Measurements from ENCODE around the gene SLX4.

DNA sequence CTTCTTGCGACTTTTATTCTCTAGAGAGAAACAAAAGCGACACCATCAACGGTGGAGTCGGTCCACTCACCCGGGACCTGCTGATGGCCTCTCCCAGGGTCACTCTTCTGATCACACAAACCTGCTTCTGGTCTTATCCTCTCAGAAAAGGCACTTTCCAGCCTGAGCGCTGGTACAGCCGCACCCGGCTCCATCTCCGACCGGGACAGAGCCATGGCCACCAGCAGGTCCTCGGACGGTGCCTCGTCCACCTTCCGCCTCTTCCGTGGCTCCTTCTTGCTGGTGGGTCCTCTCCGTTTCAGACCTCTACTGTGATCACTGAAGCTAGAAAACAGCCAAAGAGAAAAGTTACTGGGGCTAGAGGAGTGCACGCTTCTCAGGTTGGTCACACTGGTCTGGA is 13.7 kb downstream of the SLX4 start:
- TF ChIP-seq FOXP2 (optimal IDR thresholded peaks at IDR 0.05; ENCODE audit: borderline replicate concordance, extremely low read depth, extremely low read length, insufficient read depth) = no peak
- no peak for TF ChIP-seq POLR2AphosphoS5 (IDR thresholded peaks at IDR 0.05; ENCODE audit: low read depth, low read length)
